ENCODE data around the gene RPS19BP1. TPM values are rescaled to one million over a fixed set of nuclear protein-coding genes. Genes with fewer than 3 reads are reported as not detected.

The RPS19BP1 gene, protein sequence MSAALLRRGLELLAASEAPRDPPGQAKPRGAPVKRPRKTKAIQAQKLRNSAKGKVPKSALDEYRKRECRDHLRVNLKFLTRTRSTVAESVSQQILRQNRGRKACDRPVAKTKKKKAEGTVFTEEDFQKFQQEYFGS
- total RNA-seq, result 55.2 and 72.1 TPM in 2 replicates

DNA sequence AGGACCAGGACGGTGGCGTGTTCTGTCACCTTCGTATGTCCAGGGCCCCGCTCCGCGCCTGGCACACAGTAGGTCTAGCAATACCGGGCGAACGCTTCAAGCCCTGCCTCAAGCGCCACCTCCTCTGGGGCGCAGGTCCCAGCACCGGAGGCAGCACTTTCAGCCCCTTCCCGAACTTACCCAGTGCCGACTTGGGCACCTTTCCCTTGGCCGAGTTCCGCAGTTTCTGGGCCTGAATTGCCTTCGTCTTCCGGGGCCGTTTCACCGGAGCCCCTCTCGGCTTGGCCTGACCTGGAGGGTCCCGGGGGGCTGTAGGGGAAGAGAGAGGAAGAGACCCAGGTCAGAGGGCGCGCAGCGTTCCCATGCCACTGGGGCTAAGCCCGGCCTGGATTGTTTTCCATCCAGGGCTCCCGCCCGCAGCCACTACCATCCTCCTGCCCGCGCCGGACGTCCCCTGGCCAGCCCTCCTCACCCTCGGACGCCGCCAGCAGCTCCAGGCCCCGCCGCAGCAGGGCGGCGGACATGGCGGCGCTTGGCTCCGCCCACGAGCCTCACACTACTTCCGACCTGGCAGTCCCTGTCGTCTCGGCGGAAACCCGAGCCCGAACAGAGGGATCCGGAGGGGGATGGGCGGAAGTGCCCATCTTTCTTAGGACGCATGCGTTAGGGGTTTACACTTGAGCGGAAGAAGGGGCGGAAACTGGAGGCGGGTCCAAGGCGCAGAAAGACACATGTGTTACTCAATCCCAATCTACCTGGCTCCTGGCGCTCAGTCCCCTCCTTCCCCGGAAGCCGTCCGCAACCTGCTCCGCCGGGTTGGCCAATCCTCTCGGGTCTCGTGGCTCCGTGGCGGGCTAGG is at the start of gene RPS19BP1:
TSS of gene RPS19BP1 (minus strand) at position 534 of the 859 bp plus-strand sequence. CDS start at position 524, 10 bp downstream.
- peaks cover 11% of the 10 kb centered on the region for H3K36me3 ChIP-seq (ENCODE audit: control insufficient read depth, insufficient read depth, low read length)
- peak within 1 kb of the TSS; percentile 88 for H3K4me3 ChIP-seq (ENCODE audit: low read depth, low read length)
- no peaks in the 10 kb centered on the region for H3K27me3 ChIP-seq (ENCODE audit: control insufficient read depth, insufficient read depth, low read length)
- TF ChIP-seq, protein P1, sequence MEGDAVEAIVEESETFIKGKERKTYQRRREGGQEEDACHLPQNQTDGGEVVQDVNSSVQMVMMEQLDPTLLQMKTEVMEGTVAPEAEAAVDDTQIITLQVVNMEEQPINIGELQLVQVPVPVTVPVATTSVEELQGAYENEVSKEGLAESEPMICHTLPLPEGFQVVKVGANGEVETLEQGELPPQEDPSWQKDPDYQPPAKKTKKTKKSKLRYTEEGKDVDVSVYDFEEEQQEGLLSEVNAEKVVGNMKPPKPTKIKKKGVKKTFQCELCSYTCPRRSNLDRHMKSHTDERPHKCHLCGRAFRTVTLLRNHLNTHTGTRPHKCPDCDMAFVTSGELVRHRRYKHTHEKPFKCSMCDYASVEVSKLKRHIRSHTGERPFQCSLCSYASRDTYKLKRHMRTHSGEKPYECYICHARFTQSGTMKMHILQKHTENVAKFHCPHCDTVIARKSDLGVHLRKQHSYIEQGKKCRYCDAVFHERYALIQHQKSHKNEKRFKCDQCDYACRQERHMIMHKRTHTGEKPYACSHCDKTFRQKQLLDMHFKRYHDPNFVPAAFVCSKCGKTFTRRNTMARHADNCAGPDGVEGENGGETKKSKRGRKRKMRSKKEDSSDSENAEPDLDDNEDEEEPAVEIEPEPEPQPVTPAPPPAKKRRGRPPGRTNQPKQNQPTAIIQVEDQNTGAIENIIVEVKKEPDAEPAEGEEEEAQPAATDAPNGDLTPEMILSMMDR (IDR thresholded peaks at IDR 0.05; ENCODE audit: insufficient read depth, low read length, severe bottlenecking), result no peak
- peak; percentile 99 for DNase-seq (ENCODE audit: low read depth)
- peak; percentile 98 for FAIRE-seq

DNA sequence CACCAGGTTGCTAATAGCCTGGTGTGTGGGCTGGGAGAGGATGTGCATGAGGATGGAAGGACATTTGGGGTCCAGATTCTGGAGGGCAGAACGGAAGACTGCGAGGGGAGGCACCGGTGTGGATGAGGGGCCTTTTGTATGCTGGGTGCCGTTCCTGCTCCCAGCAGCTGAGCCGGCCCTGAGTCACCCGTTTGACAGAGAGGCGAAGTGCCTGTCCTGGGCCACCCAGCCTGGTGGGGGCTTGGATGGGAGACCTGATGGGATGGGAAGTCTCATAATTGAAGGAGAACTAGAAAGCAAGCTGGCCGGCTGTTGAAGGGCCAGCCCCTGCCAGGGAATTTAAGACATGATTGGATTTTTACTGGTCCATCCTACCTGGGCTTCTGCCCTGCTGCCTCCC is 48.8 kb upstream of the RPS19BP1 start:
- no peak overlapping the region for H3K4me3 ChIP-seq (ENCODE audit: low read depth, low read length)
- FAIRE-seq, result no peak
- TF ChIP-seq, protein P1 (IDR thresholded peaks at IDR 0.05; ENCODE audit: insufficient read depth, low read length, severe bottlenecking), result no peak

DNA sequence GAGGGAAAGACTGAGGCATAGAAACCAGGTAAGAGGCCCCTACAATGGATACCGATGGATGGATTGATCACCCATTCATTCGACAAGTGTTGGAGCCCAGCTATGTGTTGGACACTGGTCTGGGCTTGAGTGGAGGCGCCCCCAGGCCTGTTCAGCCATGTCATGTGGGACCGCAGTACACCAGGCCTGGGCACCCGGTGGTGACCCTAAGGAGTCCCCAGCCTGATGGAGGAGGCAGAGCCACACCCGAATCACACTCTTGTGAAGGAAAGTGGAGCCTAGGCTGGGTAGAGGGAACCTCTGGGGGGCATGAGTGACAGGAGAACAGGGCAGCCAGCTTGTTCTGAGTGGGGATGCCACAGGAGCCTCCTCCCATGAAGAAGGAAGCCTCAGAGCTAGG is 48.2 kb upstream of the RPS19BP1 start:
- DNase-seq (ENCODE audit: low read depth) (no peak), FAIRE-seq (no peak)
- H3K36me3 ChIP-seq (ENCODE audit: control insufficient read depth, insufficient read depth, low read length), result no peaks in the 10 kb centered on the region
- TF ChIP-seq, protein P1 (IDR thresholded peaks at IDR 0.05; ENCODE audit: insufficient read depth, low read length, severe bottlenecking), result no peak
- H3K27me3 ChIP-seq (ENCODE audit: control insufficient read depth, insufficient read depth, low read length), result no peaks in the 10 kb centered on the region
- no peak overlapping the region for H3K4me3 ChIP-seq (ENCODE audit: low read depth, low read length)

More for the DNA sequence above, 48.8 kb upstream of the RPS19BP1 start:
- H3K27me3 ChIP-seq (ENCODE audit: control insufficient read depth, insufficient read depth, low read length), result no peaks in the 10 kb centered on the region
- no peak for DNase-seq (ENCODE audit: low read depth)
- H3K36me3 ChIP-seq (ENCODE audit: control insufficient read depth, insufficient read depth, low read length), result no peaks in the 10 kb centered on the region

DNA sequence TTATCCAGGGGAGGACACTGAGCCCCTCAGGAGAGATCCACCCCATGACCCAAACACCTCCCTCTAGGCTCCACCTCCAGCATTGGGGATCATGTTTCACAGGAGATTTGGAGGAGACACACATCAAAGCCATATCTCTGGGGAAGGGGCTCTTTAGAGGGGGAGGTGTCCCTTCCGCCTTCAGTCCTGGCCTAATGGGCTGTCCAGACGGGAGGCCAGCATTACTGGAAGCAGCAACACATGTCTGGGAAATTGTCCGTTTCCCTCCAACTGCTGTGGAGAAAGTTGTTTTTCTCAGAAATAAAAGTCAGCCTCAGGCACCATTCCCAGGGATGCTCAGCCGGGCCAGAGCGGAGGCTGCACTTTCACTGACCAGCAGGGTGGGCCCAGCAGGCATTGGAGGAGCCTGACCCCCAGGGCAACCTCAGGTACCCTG is 47.5 kb upstream of the RPS19BP1 start:
- Histone ChIP-seq H3K36me3 (ENCODE audit: control insufficient read depth, insufficient read depth, low read length) (no peaks in the 10 kb centered on the region), H3K27me3 (ENCODE audit: control insufficient read depth, insufficient read depth, low read length) (no peaks in the 10 kb centered on the region), H3K4me3 (ENCODE audit: low read depth, low read length) (no peak overlapping the region)
- DNase-seq (ENCODE audit: low read depth), result no peak
- TF ChIP-seq, protein P1 (IDR thresholded peaks at IDR 0.05; ENCODE audit: insufficient read depth, low read length, severe bottlenecking), result no peak
- no peak for FAIRE-seq

DNA sequence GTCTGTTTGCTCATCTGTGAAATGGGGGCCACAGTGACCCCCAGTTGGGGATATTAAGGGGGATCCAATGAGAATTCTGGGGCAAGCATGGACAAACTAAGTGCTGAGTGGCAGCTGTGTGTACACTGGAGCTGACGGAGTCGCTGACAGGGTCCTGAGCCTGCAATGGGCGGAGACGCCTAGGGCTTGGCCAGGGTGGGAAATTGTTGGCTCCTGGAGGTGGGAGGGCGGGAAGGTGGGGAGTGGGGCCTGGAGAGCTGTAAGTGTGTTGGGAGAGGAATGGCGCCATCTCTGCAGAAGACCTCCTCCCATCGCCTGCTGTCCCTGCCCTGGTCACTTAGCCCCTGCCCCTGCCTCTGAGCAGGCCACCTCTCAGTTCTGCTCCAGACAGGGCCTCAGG is 45.4 kb upstream of the RPS19BP1 start:
- FAIRE-seq (no peak), DNase-seq (ENCODE audit: low read depth) (no peak)
- TF ChIP-seq, protein P1 (IDR thresholded peaks at IDR 0.05; ENCODE audit: insufficient read depth, low read length, severe bottlenecking), result no peak
- H3K36me3 ChIP-seq (ENCODE audit: control insufficient read depth, insufficient read depth, low read length), result no peaks in the 10 kb centered on the region
- H3K4me3 ChIP-seq (ENCODE audit: low read depth, low read length), result no peak overlapping the region
- no peaks in the 10 kb centered on the region for H3K27me3 ChIP-seq (ENCODE audit: control insufficient read depth, insufficient read depth, low read length)

Measured in bronchial epithelial cell (primary cell).